ENCODE results near the gene ZBED4. TPM values are rescaled to one million over a fixed set of nuclear protein-coding genes. Genes with fewer than 3 reads are reported as not detected.

ZBED4 gene
- total and polyA plus RNA-seq, 3 donors from 2014 or later: 9.1 to 18.2 (median 17.2) TPM

DNA sequence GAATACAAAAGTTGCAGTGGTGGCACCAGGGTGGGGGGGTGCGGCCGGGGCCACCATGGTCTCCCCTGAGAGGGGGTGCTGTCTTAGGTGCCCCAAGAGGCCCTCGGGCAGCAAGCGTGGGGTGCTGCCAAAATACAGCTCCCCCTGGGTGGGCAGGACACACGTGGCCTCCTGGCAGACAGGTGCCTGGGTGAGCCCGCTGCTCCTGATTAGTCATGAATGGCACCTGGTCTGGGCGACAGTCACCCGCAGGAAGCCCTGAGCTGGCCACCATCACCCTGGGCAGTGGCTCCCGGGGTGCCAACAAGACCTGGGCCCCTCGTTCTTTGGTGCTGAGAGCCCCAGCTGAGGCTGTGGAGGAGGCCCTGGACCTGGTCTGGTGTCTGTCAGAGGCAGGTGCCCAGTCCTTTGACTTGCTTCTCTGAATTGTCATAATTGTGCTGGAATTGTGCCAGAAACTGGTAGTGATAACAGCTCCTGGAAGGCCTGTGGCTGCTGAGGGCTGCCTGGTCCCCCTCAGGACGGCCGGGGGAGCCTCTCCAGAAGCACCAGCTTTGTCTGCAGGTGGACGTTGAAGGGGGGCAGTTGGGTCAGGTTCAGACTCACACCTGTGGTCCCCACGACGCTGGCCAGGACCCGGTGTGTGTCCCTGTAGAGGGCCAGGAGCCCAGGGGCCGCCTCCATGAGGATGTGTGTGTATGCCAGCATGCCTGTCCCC lies 49.8 kb downstream of the ZBED4 start:
- Histone ChIP-seq H3K9me3 (no peaks in the 10 kb centered on the region), H3K27ac (no peak overlapping the region), H3K36me3 (ENCODE audit: low read depth, missing control alignments) (no peaks in the 10 kb centered on the region), H3K4me3 (no peak overlapping the region), H3K27me3 (no peaks in the 10 kb centered on the region), H3K4me1 (no peaks in the 10 kb centered on the region)
- TF ChIP-seq, protein P1, sequence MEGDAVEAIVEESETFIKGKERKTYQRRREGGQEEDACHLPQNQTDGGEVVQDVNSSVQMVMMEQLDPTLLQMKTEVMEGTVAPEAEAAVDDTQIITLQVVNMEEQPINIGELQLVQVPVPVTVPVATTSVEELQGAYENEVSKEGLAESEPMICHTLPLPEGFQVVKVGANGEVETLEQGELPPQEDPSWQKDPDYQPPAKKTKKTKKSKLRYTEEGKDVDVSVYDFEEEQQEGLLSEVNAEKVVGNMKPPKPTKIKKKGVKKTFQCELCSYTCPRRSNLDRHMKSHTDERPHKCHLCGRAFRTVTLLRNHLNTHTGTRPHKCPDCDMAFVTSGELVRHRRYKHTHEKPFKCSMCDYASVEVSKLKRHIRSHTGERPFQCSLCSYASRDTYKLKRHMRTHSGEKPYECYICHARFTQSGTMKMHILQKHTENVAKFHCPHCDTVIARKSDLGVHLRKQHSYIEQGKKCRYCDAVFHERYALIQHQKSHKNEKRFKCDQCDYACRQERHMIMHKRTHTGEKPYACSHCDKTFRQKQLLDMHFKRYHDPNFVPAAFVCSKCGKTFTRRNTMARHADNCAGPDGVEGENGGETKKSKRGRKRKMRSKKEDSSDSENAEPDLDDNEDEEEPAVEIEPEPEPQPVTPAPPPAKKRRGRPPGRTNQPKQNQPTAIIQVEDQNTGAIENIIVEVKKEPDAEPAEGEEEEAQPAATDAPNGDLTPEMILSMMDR (IDR thresholded peaks at IDR 0.05): no peak
- TF ChIP-seq POLR2A (IDR thresholded peaks at IDR 0.05): no peak
- intact Hi-C loops (cut with DNase I; ENCODE audit: low total_unique reads): no loop called here
- no peak for DNase-seq
- WGBS, 2 donors: 89 to 100% methylated on average over 4 to 17 of the region's 17 CpGs

DNA sequence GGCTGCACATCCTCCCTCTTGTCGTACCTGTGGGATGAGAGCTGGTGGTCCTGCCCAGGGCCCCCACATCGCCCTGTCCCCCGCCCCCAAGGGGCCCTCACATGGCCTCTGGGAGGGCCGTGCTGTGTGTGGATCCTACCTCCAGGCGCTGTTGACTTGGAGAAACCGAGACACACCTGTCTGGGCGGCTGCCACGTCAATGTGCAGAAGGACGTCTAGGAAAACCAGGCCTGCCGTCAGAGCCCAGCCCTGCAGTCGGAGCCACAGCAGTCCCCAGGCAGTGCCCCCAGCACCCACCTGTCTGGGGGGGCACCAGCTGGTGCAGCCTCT lies 50.4 kb downstream of the ZBED4 start:
- Histone ChIP-seq H3K4me1 (no peaks in the 10 kb centered on the region), H3K36me3 (ENCODE audit: low read depth, missing control alignments) (no peaks in the 10 kb centered on the region), H3K4me3 (no peak overlapping the region), H3K27me3 (no peaks in the 10 kb centered on the region), H3K27ac (no peak overlapping the region), H3K9me3 (no peaks in the 10 kb centered on the region)
- TF ChIP-seq POLR2A (IDR thresholded peaks at IDR 0.05): no peak
- TF ChIP-seq, protein P1 (IDR thresholded peaks at IDR 0.05): no peak
- WGBS, 2 donors: 83 to 94% methylated on average over 1 to 11 of the region's 11 CpGs
- no peak for DNase-seq
- intact Hi-C loops (cut with DNase I; ENCODE audit: low total_unique reads): no loop called here

DNA sequence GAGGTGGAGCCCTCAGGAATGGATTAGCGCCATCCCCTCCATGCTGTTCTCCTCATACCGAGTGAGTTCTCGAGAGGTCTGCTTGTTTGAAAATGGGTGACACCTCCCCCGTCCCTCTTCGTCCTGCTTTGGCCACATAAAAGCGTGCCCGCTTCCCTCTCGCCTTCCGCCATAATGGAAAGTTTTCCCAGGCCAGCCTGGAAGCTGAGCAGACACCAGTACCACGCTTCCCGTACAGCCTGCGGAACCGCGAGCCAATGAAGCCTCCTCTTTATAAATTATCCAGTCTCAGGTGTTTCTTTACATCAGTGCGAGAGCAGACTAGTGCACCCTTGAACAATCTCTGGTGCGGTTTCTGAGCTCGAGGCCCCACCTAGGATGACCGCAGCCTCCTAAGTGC lies 51.8 kb downstream of the ZBED4 start:
- Histone ChIP-seq H3K27me3 (no peaks in the 10 kb centered on the region), H3K36me3 (ENCODE audit: low read depth, missing control alignments) (no peaks in the 10 kb centered on the region), H3K9me3 (no peaks in the 10 kb centered on the region), H3K4me3 (no peak overlapping the region), H3K4me1 (no peaks in the 10 kb centered on the region), H3K27ac (no peak overlapping the region)
- 83 to 95% methylated on average over 14 to 18 of the region's 18 CpGs for WGBS, 2 donors
- intact Hi-C loops (cut with DNase I; ENCODE audit: low total_unique reads): no loop called here
- no peak for DNase-seq
- TF ChIP-seq POLR2A (IDR thresholded peaks at IDR 0.05): no peak
- TF ChIP-seq, protein P1 (IDR thresholded peaks at IDR 0.05): no peak

GRCh38 chr22:49906071-49906798 lies 52.6 kb downstream of the ZBED4 start:
- H3K27ac ChIP-seq: no peak overlapping the region
- intact Hi-C loops (cut with DNase I; ENCODE audit: low total_unique reads): no loop called here
- H3K9me3 ChIP-seq: no peaks in the 10 kb centered on the region
- DNase-seq: no peak
- no peaks in the 10 kb centered on the region for H3K4me1 ChIP-seq
- H3K36me3 ChIP-seq (ENCODE audit: low read depth, missing control alignments): no peaks in the 10 kb centered on the region
- 94 to 95% methylated on average over 9 to 27 of the region's 28 CpGs for WGBS, 2 donors
- no peak overlapping the region for H3K4me3 ChIP-seq
- TF ChIP-seq, protein P1 (IDR thresholded peaks at IDR 0.05): no peak
- no peak for TF ChIP-seq POLR2A (IDR thresholded peaks at IDR 0.05)
- H3K27me3 ChIP-seq: no peaks in the 10 kb centered on the region
